Activated CD4-positive, alpha-beta T cell treated with anti-CD3 and anti-CD28 coated beads for 4 hours (primary cell): ENCODE results near the gene PIK3R1.
A peak's percentile ranks its signal among the peaks of the same experiment; 100 is the strongest.

Source experiments
- DNase-seq, 2 donors: peaks; one replicate each; pipeline ENCODE4 v3.0.0-alpha.2; 2020

PIK3R1 gene

DNA sequence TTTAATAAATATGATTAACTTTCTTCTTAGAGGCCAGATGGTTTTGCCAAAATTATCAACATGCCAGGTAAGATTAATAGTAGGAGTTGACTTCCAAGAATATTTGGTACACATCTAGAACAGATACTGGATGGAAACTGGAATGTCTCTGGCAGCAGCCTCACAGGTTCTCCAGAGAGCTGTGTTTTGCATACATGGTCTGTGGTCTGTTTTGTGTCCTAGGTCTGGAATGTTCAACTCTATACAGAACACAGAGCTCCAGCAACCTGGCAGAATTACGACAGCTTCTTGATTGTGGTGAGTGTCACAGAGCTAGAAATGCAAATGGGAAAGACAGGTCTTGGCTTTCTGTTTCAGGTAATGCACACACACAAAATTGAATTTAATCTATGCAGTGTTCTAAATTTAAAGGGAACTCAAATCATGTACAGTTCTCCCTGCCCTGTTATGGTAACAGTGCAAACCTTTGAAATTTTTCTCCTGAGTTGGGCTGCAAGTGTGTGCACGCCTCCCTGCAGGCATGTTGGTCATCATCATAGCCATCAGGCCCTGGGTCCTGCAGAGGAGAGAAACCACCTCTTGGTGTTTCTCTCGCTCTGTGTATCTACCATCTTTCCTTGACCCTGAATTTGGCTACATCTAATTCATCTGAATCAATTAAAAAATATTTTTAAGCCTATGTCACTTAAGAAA, 58.3 kb downstream of the PIK3R1 start:
- no peak for DNase-seq

DNA sequence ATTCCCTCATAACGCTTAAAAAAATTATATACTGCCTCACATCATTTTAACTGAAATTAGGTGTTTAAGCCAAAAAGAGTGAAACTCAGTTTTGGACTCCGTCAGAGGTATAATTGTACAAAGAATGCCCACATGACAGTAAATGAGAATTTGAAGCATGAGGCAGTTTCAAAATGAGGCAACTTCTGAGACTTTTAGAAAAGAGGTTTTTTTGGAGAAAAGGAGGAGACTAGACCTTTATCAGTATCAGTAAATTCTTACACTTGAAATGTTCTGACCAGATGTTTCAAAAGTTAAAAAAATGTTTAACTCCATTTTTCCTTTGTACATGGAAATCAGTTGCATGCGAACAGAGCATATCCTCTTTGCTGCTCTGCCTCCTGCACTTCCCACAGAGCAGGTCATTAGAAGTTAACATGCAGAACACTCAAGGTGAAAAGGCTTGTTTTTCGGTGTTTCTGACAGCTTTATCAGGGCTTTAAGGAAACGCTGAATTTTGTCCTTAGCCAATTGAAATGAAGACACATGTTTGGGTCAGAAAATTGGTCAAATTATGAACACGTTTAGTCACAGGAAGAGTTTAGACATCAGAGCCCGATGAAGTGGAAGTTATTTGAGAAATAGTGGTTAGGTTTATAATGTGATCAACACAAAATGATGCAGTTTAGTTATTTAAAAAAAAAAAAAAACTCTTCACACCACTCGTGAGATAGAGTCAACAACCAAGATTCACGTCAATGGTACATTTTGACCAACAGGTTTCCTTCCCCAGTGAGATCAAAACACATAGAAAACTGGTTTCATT, 59.5 kb downstream of the PIK3R1 start:
- no peak for DNase-seq

DNA sequence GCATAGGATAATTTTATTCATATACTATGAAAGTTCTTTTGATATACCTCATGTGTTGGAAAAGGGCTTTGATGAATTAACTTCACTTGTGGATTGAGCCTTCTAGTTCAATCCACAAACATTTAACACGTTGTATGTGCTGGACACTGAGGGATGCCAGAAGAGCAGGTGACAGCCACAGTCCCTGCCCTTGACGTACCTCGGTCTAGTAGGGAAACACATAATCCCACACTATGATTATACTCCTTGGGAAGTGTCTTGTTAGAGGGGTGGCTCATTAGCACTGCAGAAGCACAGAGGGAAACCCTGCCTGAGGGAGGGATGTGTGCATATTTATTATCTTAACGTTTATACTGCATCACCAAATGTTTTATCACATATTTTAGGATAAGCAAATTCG, 61.2 kb downstream of the PIK3R1 start:
- DNase-seq = no peak

DNA sequence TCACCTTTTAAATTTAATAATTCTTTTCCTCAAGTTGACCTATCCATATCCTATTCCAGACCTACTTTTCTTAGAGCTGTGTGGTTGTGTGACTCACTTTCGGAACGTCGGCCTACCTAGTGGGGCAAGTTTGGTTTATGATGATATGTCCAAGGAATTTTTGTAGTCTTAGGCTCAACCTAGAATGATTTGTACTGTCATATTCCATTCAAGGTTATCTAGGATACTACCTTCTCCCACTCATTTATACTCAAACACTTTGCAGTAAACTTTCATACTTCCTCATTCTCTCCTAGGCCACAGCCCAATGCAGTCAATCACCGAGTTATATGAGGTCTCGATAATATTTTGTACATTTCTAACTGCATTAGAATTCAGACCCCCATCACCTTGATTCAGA, 61.9 kb downstream of the PIK3R1 start:
- no peak for DNase-seq

DNA sequence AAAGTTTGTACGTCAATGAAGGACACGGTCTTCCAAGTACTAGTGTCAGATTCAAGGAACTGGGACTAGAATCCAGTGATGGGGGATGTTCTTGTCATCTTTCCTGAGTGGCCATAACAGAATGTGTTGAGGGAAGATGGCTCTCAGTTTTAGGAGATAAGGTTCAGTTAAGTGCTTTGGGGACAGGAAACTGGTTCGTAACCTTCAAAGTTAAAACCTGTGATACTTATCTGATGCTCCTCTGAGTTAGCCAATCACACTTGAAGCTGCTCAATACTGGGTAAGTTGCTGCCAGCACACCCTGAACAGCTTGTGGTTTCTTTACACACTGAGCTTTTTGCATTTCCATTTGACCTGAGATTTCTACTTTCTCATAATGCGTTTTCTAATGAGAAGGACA, 64.4 kb downstream of the PIK3R1 start:
- DNase-seq = peak; percentile 39 to 45

DNA sequence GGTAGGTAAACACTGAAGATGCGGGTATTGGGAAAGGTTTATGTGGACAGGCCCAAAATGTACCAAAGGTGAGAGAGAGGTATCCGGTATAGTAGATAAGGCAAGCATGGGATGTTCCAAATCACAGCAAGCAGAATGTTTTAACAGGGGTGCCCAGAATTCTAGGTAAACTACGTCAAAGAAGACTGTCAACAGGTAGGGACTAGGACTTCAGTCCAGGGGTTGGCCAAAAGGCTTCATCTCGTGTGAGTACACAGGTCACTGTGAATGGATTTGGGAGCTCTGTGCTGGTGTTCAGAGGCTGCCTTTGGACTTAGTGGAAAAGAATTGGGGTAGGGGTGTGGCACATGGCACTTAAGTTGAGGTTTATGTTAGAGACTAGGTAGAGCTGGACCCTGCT, 66.4 kb downstream of the PIK3R1 start:
- no peak for DNase-seq

DNA sequence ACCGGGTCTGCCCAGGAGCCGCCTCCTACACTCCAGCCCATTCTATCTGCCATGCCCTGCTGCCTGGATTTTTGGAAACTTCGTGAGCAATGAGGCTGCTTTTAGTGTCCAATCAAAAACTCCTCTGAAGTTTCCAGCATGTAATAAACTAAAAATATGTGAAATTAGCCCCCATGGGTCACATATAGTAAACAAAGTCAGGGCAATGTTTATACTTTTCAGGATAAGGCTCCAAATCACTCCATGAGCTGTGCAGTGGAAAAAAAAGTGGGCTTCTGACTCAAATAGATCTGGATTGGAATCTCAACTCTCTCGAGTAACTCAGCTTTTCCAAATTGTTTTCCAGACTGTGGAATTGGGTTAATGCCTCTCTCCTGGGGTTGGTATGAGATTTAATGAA, 68.2 kb downstream of the PIK3R1 start:
- no peak for DNase-seq

DNA sequence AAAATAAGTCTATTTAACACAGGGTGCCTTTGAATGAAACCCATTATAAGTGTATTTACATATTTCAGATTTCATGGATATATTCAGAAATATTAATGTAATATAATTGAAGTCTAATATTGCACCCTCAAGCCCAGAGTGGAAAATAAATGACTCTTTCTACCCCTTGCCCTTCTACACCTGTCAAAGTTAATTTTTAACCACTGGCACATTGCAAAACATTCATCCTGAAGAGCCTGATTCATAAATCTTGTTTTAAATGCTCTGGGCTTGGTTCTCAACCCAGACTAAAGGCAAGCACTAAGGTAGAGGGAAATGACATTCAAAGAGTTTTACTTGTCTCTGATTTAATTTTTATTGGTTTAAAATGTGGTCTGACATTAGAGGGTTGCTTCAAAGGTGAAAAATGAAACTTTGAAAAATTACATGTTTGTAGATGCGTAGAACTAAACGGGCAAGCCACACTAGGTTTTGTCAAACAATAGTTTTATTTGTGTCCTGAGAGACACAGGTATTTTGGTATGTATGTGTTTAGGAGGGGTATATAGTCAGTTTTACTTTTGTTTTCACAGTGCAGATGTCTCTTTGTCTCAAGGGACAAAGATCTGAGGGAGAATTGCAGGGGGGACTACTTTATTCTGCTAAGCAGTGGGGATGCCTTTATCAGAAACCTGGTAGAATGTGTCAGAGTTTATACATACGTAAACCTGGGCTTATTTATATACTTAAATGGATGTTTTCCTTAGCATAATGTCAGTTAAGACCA, 69.7 kb downstream of the PIK3R1 start:
- DNase-seq = no peak

DNA sequence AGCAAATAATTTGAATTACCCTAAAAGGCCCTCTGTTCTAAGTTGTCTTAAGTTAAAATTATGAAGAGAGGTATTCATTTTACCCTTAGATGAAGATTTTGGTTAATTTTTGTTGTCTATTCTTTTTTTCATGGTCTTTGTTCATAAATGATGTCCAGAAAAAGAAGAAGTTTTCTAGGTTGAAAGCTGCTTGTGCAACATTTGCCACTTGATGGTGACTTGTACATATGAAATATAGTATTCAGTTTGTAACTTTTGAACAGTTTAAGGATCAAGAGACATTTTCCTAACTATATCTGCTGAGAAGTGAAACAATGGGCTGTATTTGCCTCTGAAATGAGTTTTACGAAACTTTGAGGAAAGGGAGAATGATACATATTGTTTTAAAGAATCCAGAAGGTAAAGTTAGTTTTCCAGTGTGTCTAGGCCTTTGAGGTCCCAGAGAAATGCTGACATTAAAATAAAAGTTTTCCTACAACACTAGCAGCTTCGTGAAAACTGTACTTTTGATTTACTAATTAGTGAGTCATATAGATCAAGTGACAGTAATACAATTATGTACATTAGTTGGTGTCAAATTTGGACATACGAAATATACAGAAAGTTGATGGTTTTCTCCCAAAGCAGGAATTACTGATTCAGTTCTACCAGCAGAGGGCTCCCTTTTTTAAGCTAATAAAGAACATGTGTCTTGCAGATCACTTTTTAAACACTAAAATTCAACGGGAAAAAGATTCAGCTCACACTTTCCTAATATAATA, 70.5 kb downstream of the PIK3R1 start:
- DNase-seq = peak in 1 of 2 donors; percentile 38

DNA sequence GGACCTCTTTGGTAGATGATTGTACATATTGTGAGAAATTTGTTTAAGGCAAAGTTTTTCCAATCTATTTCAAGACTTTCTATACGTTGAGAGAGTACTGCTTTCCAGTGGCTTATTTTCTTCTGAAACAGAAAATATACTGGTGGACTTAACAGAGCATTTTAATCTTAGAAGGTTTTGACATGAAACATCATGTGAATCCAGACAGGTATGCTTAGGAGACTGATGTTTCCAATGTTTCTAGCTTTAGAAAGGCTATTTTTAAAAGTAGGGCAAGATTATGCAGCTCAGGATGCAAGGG, 71.0 kb downstream of the PIK3R1 start:
- no peak for DNase-seq

DNA sequence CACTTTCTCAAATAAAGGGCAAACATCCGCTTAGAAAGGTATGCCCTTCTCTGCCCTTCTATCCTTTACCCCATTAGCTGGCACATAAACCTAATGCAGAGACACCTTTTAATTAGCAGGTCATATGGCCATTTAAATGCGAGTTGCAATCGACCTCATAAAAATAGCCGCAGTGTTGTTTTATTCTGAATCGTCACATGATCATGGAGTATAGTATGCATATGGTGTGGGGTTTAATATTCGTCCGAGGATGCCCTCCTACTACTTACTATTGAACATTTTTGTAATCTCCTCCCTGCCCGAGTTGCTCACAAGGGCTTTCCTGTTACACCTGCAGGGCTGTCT, 72.0 kb downstream of the PIK3R1 start:
- DNase-seq = no peak

DNA sequence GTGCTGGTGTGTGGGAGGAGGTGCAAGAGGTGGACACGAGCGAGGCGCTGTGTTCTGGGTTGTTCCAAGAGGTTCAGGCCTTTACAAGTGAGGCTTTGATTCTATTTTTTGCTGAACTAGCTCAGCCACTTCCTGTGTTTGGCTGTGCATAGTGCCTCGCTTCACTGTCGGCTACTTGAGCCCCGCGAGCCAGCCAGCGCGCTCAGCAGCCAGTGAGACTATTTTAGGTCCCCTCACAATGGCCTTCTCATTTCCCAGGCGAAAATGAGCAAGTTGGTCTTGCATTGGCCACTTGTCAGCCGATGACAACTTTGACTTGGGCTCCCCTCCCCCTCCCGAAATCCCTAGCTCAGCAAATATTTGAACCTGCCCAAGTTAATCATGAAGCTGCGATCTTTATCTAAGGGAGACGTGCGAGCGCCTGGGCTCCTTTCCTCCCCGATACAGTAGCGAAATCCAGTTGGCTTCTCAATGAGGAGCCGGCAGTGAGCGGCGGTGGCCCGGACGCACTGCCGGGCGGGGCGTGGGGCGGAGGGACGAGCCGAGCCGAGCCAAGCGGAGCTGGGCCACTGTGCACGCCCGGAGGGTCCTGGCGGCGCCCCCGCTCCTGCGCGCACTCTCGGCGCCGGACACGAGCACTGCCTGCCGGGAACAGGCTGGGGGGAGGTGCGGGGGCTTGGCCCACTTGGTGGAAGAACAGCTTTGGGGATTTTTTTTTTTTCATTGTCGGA, 72.6 kb downstream of the PIK3R1 start:
- DNase-seq = peak; percentile 26 to 54

DNA sequence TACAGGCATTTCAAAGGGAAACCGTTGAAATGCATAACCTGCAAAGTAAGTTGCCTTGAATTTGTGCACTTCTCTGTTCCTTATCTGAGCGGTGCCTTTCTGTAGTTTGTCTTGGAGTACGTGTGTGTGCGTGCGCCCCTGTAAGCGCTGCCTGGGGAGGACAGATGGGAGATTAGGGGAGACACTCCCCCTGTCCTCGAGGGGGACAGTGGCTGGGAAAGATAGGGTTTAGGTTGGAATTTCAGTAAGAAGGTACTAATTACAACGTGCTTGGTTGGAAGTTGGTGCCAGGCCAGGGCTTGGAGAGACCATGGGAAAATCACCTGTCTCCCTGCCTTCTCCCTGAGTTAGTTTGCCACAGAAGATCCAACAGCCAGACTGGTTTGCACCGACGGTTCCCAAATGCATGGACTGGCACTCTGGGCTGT, 73.2 kb downstream of the PIK3R1 start:
- DNase-seq = no peak

DNA sequence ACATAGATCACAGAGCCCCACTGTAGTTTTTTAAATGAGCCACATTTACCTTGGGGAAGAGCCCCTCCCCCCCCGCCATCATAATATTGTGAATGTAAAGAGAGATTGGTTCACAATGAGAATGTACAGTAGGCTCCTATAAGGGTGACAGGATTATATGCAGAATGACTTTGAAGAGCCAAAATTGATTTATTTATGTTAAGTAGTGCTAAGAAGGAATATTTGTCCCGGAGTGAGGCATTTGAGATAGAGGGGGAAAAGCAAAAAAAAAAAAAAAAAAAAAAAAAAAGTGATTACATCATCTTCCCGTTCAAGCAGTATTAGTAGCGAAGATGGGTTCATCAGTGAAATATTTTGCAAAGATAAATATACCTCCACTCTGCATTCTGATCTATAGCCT, 73.9 kb downstream of the PIK3R1 start:
- no peak for DNase-seq

DNA sequence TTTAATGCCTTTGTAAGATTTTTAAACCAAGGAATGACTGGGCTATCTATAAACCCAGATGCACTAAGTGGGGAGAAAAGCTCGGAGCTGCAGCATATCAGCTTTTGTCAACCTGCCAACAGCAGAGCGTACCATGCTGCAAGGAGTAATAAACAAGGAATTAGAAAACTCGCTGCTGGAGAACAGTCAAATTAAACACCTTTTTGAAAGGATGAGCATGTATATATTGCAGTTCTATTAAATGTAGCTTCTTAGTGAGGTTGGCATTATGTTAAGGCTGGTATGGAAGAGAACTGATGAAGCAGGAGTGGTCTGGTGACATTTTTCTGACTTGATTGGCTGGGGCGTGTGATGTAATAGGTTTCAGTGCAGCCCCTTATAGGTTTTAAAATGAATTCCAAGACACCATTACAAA, 74.7 kb downstream of the PIK3R1 start:
- no peak for DNase-seq

DNA sequence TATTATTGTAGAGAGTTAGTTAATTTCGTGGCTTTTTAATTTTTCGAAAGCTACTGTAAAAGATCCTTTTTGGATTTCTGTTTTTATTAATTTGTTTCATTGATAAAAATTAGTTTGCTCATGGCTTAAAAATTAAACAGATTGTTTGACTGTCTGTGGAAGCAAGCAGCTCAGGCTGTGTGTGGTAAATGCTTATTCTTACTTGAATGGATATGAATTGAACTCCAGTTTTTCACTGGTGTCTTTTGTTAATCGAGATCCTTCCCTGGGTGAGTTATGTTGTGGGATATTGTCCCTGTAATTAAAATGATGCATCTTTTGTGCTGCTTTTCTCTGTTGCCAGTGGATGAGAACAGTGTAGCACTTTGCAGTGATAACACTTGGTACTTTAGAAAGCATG, 75.3 kb downstream of the PIK3R1 start:
- DNase-seq = no peak

DNA sequence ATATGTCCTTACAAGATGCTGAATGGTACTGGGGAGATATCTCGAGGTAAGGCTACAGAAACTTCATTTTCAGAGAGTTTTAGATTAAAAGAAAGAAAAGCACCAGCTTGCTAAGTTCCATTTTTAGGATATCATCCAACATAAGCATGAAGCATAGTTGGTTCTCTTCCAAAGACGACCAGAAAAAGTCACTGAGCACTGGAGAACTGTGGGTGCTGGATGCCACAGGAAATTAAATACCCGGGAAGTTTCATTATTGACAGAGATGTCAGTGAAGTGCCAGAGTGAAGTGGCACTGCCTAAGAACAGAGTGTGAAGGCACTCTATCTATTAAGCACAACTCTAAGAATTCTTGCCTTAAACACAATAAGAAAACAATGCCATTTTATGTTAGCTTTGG, 76.8 kb downstream of the PIK3R1 start:
- DNase-seq = no peak

DNA sequence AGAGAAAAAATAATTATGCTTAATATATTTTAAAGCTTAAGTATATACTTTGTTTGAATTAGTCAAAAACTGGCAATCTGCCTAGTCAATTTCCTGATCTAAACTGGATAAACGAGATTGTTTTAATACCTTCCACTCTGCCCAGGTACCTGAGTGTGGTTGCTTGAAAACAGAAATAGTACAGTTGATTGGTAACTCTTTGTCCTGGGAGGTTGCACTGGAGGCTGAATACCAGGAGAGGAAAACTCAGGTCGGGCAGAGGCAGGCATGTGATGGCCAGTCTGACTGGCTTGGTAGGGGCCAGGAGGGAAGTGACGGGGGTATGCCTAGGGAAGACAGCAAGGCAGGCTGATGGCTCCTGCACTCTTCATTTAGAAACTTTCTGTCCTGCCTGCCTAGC, 80.2 kb downstream of the PIK3R1 start:
- no peak for DNase-seq

DNA sequence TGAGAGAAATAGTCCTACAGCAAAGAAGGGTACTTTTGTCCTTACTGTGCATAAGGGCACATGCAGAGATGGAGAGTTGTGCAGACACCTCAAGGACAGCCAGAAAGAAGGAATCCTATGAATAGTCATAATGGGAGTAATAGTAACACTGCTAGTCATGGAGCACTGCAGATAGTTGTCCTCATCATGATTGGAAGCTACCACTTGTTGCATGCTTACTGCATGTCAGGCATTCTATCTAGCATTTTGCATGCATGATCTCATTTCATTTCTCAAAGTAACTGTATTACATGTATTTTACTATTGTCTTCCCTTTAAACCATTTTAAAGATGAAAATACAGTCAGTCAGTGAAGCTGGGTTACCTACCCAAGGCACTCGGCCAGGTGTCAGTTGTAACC, 81.3 kb downstream of the PIK3R1 start:
- DNase-seq = no peak

DNA sequence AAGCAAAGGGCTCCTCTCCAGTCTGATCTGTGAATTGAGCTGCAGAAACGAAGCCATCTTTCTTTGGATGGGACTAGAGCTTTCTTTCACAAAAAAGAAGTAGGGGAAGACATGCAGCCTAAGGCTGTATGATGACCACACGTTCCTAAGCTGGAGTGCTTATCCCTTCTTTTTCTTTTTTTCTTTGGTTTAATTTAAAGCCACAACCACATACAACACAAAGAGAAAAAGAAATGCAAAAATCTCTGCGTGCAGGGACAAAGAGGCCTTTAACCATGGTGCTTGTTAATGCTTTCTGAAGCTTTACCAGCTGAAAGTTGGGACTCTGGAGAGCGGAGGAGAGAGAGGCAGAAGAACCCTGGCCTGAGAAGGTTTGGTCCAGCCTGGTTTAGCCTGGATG, 82.1 kb downstream of the PIK3R1 start:
- no peak for DNase-seq

DNA sequence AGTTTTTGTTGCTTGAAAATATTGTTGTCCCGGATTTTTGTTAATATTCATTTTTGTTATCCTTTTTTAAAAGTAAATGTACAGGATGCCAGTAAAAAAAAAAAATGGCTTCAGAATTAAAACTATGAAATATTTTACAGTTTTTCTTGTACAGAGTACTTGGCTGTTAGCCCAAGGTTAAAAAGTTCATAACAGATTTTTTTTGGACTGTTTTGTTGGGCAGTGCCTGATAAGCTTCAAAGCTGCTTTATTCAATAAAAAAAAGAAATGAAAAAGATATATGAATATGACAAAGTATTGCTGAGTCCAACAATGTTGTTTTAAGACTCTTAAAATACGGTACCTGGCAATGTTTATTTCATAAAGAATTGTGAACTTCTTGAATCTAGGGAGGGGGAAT, 82.9 kb downstream of the PIK3R1 start:
- no peak for DNase-seq

DNA sequence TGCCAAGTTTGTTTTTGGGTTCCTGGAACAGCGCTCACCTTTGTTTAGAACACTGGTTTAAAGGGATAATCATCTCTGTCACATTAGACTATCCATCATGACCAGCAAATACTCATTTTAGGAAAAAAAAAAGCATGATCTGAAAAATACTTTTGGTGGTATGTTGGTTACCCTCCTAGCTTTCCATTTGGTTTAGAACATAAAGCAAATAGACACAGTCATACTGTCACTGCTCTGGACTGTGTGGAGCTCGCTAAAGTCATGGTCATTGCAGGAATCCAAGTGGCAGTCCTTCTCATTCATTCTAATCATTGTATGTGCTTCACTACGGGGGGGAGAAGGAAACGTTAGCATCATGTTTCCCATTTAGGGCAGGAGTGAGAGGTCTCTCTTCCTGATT, 83.5 kb downstream of the PIK3R1 start:
- DNase-seq = no peak

DNA sequence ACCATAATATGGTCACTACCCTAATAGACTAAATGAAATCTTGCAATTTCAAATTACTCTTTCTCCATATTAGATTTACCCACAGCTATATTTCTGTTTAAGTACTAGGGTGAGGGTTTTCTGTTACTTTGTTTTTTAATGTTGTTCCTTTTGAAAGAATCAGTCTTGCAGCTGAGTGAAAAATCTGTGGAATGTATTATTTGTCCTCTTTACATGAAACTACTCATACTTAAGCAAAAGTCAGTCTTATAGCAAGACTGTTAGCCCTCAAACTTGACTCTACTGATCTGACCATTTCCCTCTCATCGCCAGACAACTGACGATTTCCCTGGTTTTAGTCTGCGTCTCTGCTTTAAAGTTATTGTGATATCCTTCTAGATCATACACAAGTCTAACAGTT, 84.0 kb downstream of the PIK3R1 start:
- no peak for DNase-seq
